GM23338 (cell line): ENCODE results near the gene MARK3.

ENCODE experiments used
- CTCF ChIP-seq, 2 experiments: fragments of 200-600 bp in 1 of 2; sonication (generic) in 1 of 2; conservative IDR thresholded peaks; 2 replicates each; pipeline versions ENCODE4 v1.5.1 to v1.6.1; 2016 to 2017; ENCODE audit warnings: antibody characterized with exemption in 2 of 2, low read depth in 2 of 2, mild to moderate bottlenecking in 2 of 2, moderate library complexity in 1 of 2
- ETS1 ChIP-seq: IDR thresholded peaks from 2 replicates; pipeline ENCODE4 v1.6.1; 2016; ENCODE audit warnings: antibody characterized with exemption
- EZH2 ChIP-seq: fragments of 200-600 bp; sonication (generic); IDR thresholded peaks from one replicate; pipeline ENCODE4 v1.8.0; 2017; ENCODE audit warnings: antibody characterized with exemption, mild to moderate bottlenecking, low read depth; ENCODE audit not compliant: unreplicated experiment
- EZH2phosphoT487 ChIP-seq: fragments of 200-600 bp; sonication (generic); IDR thresholded peaks from one replicate; pipeline ENCODE4 v1.8.1; 2018; ENCODE audit warnings: antibody characterized with exemption; ENCODE audit not compliant: unreplicated experiment
- POLR2AphosphoS5 ChIP-seq: IDR thresholded peaks from 2 replicates; pipeline ENCODE4 v1.6.1; 2016; ENCODE audit warnings: antibody characterized with exemption, low read depth
- REST ChIP-seq: IDR thresholded peaks from one replicate; pipeline ENCODE4 v1.6.1; 2018; ENCODE audit warnings: antibody characterized with exemption; ENCODE audit not compliant: unreplicated experiment

- TF ChIP-seq POLR2AphosphoS5 (no peak), EZH2 (no peak), CTCF (conservative IDR thresholded peaks at IDR 0.05; ENCODE audit: low read depth in 2 of 2) (no peak), EZH2phosphoT487 (no peak), ETS1 (no peak), REST (no peak)
Observed at GRCh38 chr14:103514596-103515421, 129.6 kb downstream of the MARK3 start.
